Uterus (tissue), 2 donors: ENCODE measurements around the gene JMJD6.

Experiments used
- CTCF ChIP-seq, 4 experiments: fragments of 200-600 bp in 2 of 4; fragments of 450-650 bp in 2 of 4; sonication (generic) in 2 of 4; IDR thresholded peaks; one replicate each; pipeline ENCODE4 v1.5.1; 2016 to 2019; ENCODE audit warnings: antibody characterized with exemption in 4 of 4, mild to moderate bottlenecking in 2 of 4, moderate library complexity in 1 of 4
- POLR2A ChIP-seq, 2 donors: fragments of 450-650 bp; IDR thresholded peaks; one replicate each; pipeline ENCODE4 v1.6.1; 2016; ENCODE audit warnings: antibody characterized with exemption in 2 of 2, mild to moderate bottlenecking in 1 of 2, moderate library complexity in 1 of 2

DNA sequence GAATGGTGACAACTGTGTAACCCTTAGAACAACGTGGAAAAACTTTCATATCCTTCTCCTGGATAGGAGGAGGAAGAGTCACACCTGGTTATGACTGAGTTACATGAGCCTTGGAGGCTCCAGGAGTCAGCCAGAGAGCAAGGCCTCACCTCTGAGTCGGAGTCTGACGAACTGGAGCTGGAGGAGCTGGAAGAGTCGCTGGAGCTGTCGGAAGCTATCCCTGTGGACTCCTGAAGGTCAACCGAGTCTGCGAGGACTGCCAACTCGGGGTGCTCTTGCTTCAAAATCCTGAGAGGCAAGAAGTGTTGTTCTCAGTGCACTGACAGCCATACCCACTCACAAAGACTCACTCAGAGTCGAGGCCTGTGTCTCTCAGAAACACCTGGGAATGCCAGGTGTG lies 6.2 kb downstream of the JMJD6 start:
- TF ChIP-seq CTCF (IDR thresholded peaks at IDR 0.05) (no peak), POLR2A (IDR thresholded peaks at IDR 0.05) (no peak)
